AG04449 (cell line): ENCODE data around the gene FGA.
"Not testable (repeated sequence)": the region's sequence is repeated elsewhere in the genome, so short reads cannot be mapped to it uniquely, and the experiment has no call there.

Source experiments
- CTCF ChIA-PET: fragments of 350-600 bp; formaldehyde crosslinking; extraction: SDS; loops from one replicate; lab custom pipeline; 2021; ENCODE audit warnings: antibody characterized with exemption; lab: Yijun Ruan, JAX
- POLR2A ChIA-PET: fragments of 400-600, 350-600 bp; formaldehyde crosslinking; extraction: SDS; loops from one replicate; lab custom pipeline; 2020; ENCODE audit warnings: antibody characterized with exemption, inconsistent platforms; lab: Yijun Ruan, JAX
- DNase-seq: peaks from one replicate; pipeline ENCODE4 v3.0.0-alpha.2; 2010; ENCODE audit warnings: low read depth, low spot score
- H3K4me3 ChIP-seq: 2 replicates; pipeline ENCODE4 v1.5.1; 2011; ENCODE audit warnings: low read depth, mild to moderate bottlenecking, control low read depth, low read length
- TF ChIP-seq, protein P1 (sequence below): IDR thresholded peaks from one replicate; pipeline ENCODE4 v1.5.1; 2011; ENCODE audit warnings: mild to moderate bottlenecking, moderate library complexity, low read length, control low read depth, inconsistent platforms; ENCODE audit not compliant: insufficient read depth; ENCODE audit errors: missing control alignments

The FGA gene

DNA sequence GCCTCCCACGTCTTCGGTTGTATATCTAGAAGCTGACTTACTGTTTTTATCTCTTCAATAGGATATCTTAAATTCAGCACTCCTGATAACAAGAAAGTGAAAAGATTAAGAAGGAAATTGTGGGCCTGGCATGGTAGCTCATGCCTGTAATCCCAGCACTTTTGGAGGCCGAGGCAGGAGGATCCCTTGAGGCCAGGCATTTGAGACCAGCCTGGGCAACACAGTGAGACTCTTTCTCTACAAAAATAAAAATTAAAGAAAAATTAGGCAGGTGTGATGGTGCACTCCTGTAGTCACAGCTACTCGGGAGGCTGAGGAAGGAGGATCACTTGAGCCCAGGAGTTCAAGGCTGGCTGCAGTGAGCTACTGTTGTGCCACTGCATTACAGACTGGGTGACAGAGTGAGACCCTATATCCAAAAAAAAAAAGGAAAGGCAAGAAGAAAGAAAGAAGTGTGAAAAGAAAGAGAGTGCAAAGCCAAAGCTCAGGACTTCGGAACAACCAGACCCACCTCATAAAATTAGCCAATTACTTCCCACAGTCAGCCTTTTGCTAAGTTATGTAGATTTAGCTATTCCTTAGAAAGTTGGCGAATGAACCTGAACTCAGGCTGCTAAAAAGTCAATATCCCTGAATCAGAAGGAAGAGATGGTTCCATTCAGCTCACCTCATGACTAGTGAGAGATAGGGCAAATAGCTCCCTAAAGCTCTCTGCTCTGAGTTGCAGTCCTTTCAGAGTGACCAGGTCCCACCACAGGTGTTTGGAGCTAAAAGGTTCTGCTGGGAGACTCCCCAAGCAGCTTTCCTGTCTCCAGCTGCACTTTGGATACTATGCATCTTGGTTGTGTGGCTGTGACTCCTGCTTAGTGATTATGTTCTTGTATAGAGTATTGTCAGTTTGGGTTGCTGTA lies 12.7 kb upstream of the FGA start:
- CTCF ChIA-PET: interaction anchor here (1.0 to 2.4 kb wide), 3 partner anchors 15 to 44 kb away, joined by 3 to 12 read pairs (median 3); no protein-coding TSS in a partner anchor

DNA sequence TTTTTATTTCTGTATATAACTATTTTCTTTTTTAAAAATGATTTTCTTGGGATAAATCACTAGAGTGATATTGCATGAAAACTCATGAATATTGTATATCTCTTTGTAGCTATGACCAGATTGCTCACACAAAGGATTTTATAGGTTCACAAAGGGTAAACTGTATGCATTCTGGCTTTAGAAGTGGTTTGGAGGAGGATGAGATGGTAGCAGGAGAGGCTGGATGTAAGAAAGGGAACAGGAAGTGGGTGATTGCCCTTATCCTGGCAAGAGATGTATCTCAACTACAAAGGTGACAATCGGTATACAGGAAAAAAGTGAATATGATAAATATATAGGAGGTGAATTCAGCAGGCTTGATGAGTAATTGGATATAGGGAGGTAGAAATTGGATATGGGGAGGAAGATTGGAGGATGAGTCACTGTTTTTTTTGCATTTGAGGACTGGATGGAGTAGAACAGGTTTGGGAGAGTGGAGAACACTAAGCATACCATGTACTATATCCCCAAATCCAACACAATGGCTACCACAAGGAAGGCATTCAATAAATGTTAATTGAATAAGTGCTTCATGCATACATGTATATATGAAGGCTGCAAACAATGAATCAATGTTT lies 12.0 kb upstream of the FGA start:
- ChIA-PET CTCF (interaction anchor here (1.2 to 2.4 kb wide), 2 partner anchors 16 to 20 kb away, joined by 3 to 12 read pairs; no protein-coding TSS in a partner anchor), POLR2A (no interaction called here)
- H3K4me3 ChIP-seq: no peak overlapping the region
- DNase-seq: no peak
- TF ChIP-seq, protein P1, sequence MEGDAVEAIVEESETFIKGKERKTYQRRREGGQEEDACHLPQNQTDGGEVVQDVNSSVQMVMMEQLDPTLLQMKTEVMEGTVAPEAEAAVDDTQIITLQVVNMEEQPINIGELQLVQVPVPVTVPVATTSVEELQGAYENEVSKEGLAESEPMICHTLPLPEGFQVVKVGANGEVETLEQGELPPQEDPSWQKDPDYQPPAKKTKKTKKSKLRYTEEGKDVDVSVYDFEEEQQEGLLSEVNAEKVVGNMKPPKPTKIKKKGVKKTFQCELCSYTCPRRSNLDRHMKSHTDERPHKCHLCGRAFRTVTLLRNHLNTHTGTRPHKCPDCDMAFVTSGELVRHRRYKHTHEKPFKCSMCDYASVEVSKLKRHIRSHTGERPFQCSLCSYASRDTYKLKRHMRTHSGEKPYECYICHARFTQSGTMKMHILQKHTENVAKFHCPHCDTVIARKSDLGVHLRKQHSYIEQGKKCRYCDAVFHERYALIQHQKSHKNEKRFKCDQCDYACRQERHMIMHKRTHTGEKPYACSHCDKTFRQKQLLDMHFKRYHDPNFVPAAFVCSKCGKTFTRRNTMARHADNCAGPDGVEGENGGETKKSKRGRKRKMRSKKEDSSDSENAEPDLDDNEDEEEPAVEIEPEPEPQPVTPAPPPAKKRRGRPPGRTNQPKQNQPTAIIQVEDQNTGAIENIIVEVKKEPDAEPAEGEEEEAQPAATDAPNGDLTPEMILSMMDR: no peak

More for the DNA sequence above, 12.7 kb upstream of the FGA start:
- TF ChIP-seq, protein P1: no peak
- no peak for DNase-seq
- POLR2A ChIA-PET: no interaction called here
- no peak overlapping the region for H3K4me3 ChIP-seq

DNA sequence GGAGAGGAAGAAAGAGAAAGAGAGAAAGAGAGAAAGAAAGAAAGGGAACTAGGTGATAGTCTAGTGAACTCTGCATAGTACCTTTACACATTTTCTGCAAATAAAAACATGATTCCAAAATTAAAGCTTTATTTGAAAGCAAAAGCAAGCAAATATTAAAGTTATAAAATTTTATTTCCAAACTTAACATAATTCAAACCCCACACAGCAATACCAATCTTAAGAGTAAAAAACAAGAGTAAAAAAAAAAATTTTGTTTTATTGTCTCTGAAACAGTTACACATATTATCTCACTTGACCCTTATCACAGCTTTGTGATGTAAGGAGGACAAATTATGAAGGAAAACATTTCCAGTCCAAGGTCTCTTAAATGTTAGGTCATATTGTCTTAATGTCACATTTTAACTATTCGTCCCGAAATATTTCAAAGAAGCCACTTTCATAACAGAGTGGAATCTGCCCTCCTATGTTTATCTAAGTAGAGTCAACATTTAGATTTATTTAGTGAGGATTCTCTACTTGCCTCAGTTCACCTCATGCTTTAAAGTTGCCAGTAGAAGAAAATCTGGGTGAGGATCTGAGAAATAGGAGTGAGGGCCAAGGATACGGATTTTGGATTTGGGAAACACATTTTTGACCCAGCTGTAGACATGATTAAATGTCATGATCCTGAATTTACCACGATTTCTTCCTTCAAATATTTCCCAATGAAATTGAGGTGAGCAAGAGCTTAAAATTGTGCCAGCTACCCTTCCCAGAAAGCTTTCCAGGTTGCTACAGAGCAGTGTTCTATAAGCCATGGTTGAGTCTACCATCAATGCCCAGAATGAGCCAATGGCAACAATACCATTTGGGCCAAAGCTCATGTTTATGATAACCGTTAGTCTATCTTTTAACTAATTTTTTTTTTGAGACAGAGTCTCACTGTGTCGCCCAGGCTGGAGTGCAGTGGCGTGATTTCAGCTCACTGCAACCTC lies 7.5 kb upstream of the FGA start:
- DNase-seq: no peak
- CTCF ChIA-PET: interaction anchor here (1.0 to 1.5 kb wide), 3 partner anchors 21 to 45 kb away, joined by 3 to 6 read pairs (median 4); no protein-coding TSS in a partner anchor
- TF ChIP-seq, protein P1: no peak
- H3K4me3 ChIP-seq: no peak overlapping the region
- POLR2A ChIA-PET: no interaction called here

DNA sequence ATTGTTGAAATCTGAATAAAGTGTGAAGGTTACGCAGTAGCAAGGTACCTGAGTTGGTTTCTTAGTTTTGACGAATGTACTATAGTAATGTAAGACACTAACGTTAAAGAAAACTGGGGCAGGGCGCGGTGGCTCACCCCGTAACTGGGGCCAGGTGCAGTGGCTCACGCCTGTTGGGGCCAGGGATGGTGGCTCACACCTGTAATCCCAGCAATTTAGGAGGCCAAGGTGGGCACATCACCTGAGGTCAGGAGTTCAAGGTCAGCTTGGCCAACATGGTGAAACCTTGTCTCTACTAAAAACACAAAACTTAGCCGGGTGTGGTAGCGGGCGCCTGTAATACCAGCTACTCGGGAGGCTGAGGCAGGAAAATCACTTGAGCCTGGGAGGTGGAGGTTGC lies 6.7 kb upstream of the FGA start:
- POLR2A ChIA-PET, DNase-seq, H3K4me3 ChIP-seq: not testable (repeated sequence)
- CTCF ChIA-PET: interaction anchor here (1.2 to 1.5 kb wide), 2 partner anchors 26 to 45 kb away, joined by 3 to 4 read pairs; no protein-coding TSS in a partner anchor

DNA sequence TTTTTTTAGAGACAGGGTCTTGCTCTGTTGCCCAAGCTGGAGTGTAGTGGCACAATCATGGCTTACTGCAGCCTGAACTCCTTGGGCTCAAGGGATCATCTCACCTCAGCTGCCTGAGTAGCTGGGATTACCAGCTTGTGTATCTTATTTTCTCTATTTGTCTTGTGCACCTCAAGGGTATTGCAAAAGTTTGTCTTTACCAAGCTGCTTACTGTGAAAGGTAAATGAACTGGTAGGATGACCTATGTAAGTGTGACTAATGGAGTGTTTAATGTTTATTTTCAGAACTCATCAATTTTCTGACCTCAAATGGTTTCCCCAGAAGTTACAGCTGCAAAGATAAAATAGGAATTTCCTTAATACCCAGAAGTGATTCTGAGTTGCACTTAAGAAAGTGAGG lies 5.3 kb upstream of the FGA start:
- CTCF ChIA-PET: no interaction called here
- H3K4me3 ChIP-seq: no peak overlapping the region
- POLR2A ChIA-PET: no interaction called here
- DNase-seq: no peak
- TF ChIP-seq, protein P1: no peak

DNA sequence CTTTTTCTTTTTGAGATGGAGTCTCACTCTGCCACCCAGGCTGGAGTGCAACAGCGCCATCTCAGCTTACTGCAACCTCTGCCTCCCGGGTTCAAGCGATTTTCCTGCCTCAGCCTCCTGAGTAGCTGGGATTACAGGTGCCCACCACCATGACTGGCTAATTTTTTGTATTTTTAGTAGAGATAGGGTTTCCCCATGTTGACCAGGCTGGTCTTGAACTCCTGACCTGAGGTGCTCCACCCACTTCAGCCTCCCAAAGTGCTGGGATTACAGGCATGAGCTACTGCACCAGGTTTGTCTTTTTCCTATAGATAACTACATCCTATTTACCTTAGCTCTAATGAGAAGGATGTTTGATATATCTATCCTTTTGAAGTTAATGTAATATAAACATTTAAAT lies 3.8 kb upstream of the FGA start:
- H3K4me3 ChIP-seq, POLR2A ChIA-PET, DNase-seq: not testable (repeated sequence)
- CTCF ChIA-PET: interaction anchor here (1.5 kb wide), 1 partner anchor 29 kb away, joined by 3 read pairs; no protein-coding TSS in a partner anchor
